H9 (cell line): ENCODE data around the gene TRMT2A. TPM values are rescaled to one million over a fixed set of nuclear protein-coding genes. Genes with fewer than 3 reads are reported as not detected.
A peak's percentile ranks its signal among the peaks of the same experiment; 100 is the strongest.

ENCODE experiments used
- DNase-seq: peaks from one replicate; pipeline ENCODE4 v3.0.0-alpha.2; 2017
- H2AFZ ChIP-seq: one replicate; pipeline ENCODE4 v1.6.1; 2013; ENCODE audit warnings: mild to moderate bottlenecking, low read length, control low read depth, moderate library complexity
- H2AK5ac ChIP-seq: 2 replicates; pipeline ENCODE4 v1.6.1; 2013; ENCODE audit warnings: low read length, control low read depth, mixed read lengths; ENCODE audit not compliant: insufficient read length
- H2BK120ac ChIP-seq: one replicate; pipeline ENCODE4 v1.6.1; 2013; ENCODE audit warnings: low read depth, mild to moderate bottlenecking, low read length, control low read depth, inconsistent platforms; ENCODE audit not compliant: poor library complexity, severe bottlenecking
- H2BK12ac ChIP-seq: 2 replicates; pipeline ENCODE4 v1.6.1; 2013; ENCODE audit warnings: low read length, control low read depth, mixed read lengths, low read depth; ENCODE audit not compliant: insufficient read length
- H2BK15ac ChIP-seq: 2 replicates; pipeline ENCODE4 v1.6.1; 2013; ENCODE audit warnings: low read depth, low read length, control low read depth
- H2BK20ac ChIP-seq: one replicate; pipeline ENCODE4 v1.6.1; 2013; ENCODE audit warnings: low read depth, mild to moderate bottlenecking, low read length, control low read depth, inconsistent platforms; ENCODE audit not compliant: poor library complexity, severe bottlenecking
- H2BK5ac ChIP-seq: 2 replicates; pipeline ENCODE4 v1.6.1; 2013; ENCODE audit warnings: low read length, control low read depth, mixed read lengths; ENCODE audit not compliant: insufficient read length
- H3K14ac ChIP-seq: 2 replicates; pipeline ENCODE4 v1.6.1; 2013; ENCODE audit warnings: low read length, control low read depth; ENCODE audit not compliant: insufficient read depth
- H3K18ac ChIP-seq: 2 replicates; pipeline ENCODE4 v1.6.1; 2013; ENCODE audit warnings: low read depth, mild to moderate bottlenecking, mixed read lengths, low read length, control low read depth; ENCODE audit not compliant: insufficient read length
- H3K23ac ChIP-seq: 2 replicates; pipeline ENCODE4 v1.6.1; 2013; ENCODE audit warnings: low read length, control low read depth, mixed read lengths, low read depth; ENCODE audit not compliant: insufficient read length
- H3K23me2 ChIP-seq: 2 replicates; pipeline ENCODE4 v1.6.1; 2013; ENCODE audit warnings: low read depth, mild to moderate bottlenecking, mixed read lengths, low read length, control low read depth; ENCODE audit not compliant: insufficient read length, poor library complexity, severe bottlenecking
- H3K27ac ChIP-seq: 2 replicates; pipeline ENCODE4 v1.5.1; 2013; ENCODE audit warnings: low read length, control low read depth, mixed read lengths, low read depth; ENCODE audit not compliant: insufficient read length
- H3K27me3 ChIP-seq: 2 replicates; pipeline ENCODE4 v1.6.1; 2013; ENCODE audit warnings: low read length, control low read depth, inconsistent platforms; ENCODE audit not compliant: insufficient read depth
- H3K4ac ChIP-seq: 2 replicates; pipeline ENCODE4 v1.6.1; 2013; ENCODE audit warnings: low read depth, mild to moderate bottlenecking, control low read depth, inconsistent platforms, low read length, moderate library complexity
- H3K4me1 ChIP-seq: 2 replicates; pipeline ENCODE4 v1.6.1; 2013; ENCODE audit warnings: low read length, control low read depth, inconsistent platforms; ENCODE audit not compliant: insufficient read depth
- H3K4me2 ChIP-seq: 2 replicates; pipeline ENCODE4 v1.6.1; 2013; ENCODE audit warnings: low read length, control low read depth, mixed read lengths; ENCODE audit not compliant: insufficient read length, insufficient read depth
- H3K56ac ChIP-seq: 2 replicates; pipeline ENCODE4 v1.6.1; 2013; ENCODE audit warnings: low read depth, mild to moderate bottlenecking, mixed read lengths, low read length, control low read depth; ENCODE audit not compliant: insufficient read length
- H3K79me1 ChIP-seq: 2 replicates; pipeline ENCODE4 v1.6.1; 2013; ENCODE audit warnings: low read depth, mild to moderate bottlenecking, moderate library complexity, low read length, control low read depth, inconsistent platforms; ENCODE audit not compliant: insufficient read depth, poor library complexity, severe bottlenecking
- H3K79me2 ChIP-seq: 2 replicates; pipeline ENCODE4 v1.6.1; 2013; ENCODE audit warnings: low read length, control low read depth, inconsistent platforms; ENCODE audit not compliant: insufficient read depth
- H3K9ac ChIP-seq: 2 replicates; pipeline ENCODE4 v1.6.1; 2013; ENCODE audit warnings: low read length, control low read depth, mixed read lengths; ENCODE audit not compliant: insufficient read length; ENCODE audit errors: extremely low read depth
- H3K9me3 ChIP-seq: one replicate; pipeline ENCODE4 v1.6.1; 2013; ENCODE audit warnings: low read depth, low read length, inconsistent platforms; ENCODE audit not compliant: control insufficient read depth
- H3T11ph ChIP-seq: one replicate; pipeline ENCODE4 v1.6.1; 2013; ENCODE audit warnings: mild to moderate bottlenecking, low read length, control low read depth, inconsistent platforms
- H4K20me1 ChIP-seq: one replicate; pipeline ENCODE4 v1.6.1; 2013; ENCODE audit not compliant: control insufficient read depth, insufficient read length, insufficient read depth
- H4K5ac ChIP-seq: 2 replicates; pipeline ENCODE4 v1.6.1; 2013; ENCODE audit warnings: low read depth, mild to moderate bottlenecking, mixed read lengths, low read length, control low read depth; ENCODE audit not compliant: insufficient read length
- H4K8ac ChIP-seq: replicated peaks from 2 replicates; pipeline ENCODE4 v1.6.1; 2013; ENCODE audit warnings: low read length, control low read depth, mixed read lengths, low read depth; ENCODE audit not compliant: insufficient read length
- H4K91ac ChIP-seq: 2 replicates; pipeline ENCODE4 v1.6.1; 2013; ENCODE audit warnings: low read depth, mild to moderate bottlenecking, moderate library complexity, mixed read lengths, low read length, control low read depth; ENCODE audit not compliant: insufficient read length
- H3K27ac Mint-ChIP-seq, 3 experiments: 2 replicates in 2 of 3; 3 replicates in 1 of 3; pipeline ENCODE4 v1.8.0; 2020 to 2021; ENCODE audit warnings: mixed read lengths in 3 of 3, mild to moderate bottlenecking in 1 of 3, moderate library complexity in 1 of 3
- H3K27me3 Mint-ChIP-seq: 2 replicates; pipeline ENCODE4 v1.8.0; 2021; ENCODE audit warnings: low read depth, mild to moderate bottlenecking, moderate library complexity, mixed read lengths
- H3K36me3 Mint-ChIP-seq, 3 experiments: 2 replicates in 2 of 3; 3 replicates in 1 of 3; pipeline ENCODE4 v1.8.0; 2020 to 2021; ENCODE audit warnings: low read depth in 3 of 3, mixed read lengths in 3 of 3; ENCODE audit not compliant: insufficient read depth in 1 of 3
- H3K4me1 Mint-ChIP-seq, 2 experiments: 2 replicates each; pipeline ENCODE4 v1.8.0; 2020; ENCODE audit warnings: mixed read lengths in 2 of 2
- H3K4me3 Mint-ChIP-seq, 2 experiments: 2 replicates in 1 of 2; 3 replicates in 1 of 2; pipeline ENCODE4 v1.8.0; 2020 to 2021; ENCODE audit warnings: mild to moderate bottlenecking in 2 of 2, mixed read lengths in 2 of 2, moderate library complexity in 1 of 2
- H3K9me3 Mint-ChIP-seq, 2 experiments: 2 replicates in 1 of 2; 3 replicates in 1 of 2; pipeline ENCODE4 v1.8.0; 2020; ENCODE audit warnings: mild to moderate bottlenecking in 2 of 2, mixed read lengths in 2 of 2, moderate library complexity in 1 of 2
- CTCF ChIP-seq: fragments of 200-600 bp; sonication (generic); conservative IDR thresholded peaks from 3 replicates; pipeline ENCODE4 v1.8.0; 2021; ENCODE audit warnings: antibody characterized with exemption, mild to moderate bottlenecking
- WGBS: extraction: QIAGEN DNeasy Blood & Tissue Kit; methylation state at CpG from one replicate; pipeline ENCODE4 v1.1.7; 2013; ENCODE audit warnings: missing lambda C conversion rate, low lambda C conversion rate, mixed read lengths; ENCODE audit not compliant: insufficient read length; ENCODE audit errors: extremely low coverage; 5-methylcytosine and 5-hydroxymethylcytosine counted together
- total RNA-seq: library from RNA; stranded (reverse); gene quantifications from 2 replicates; pipeline ENCODE4 v1.2.1, GENCODE V29; 2021

Gene TRMT2A
- total RNA-seq, 1 experiment from 2014 or later: 58.2 TPM

- peaks cover 37 to 54% of the 10 kb centered on the region in 2 experiments for H3K4me1 Mint-ChIP-seq
- no peak overlapping the region for H4K91ac ChIP-seq
- peak overlapping the region; percentile 92 for H3K14ac ChIP-seq
- peak overlapping the region; percentile 91 to 98 (median 96) for H3K27ac Mint-ChIP-seq
- no peak overlapping the region for H2BK20ac ChIP-seq
- H2BK5ac ChIP-seq: no peak overlapping the region
- DNase-seq: peak; percentile 56
- no peak overlapping the region for H3T11ph ChIP-seq
- H2BK120ac ChIP-seq: peak overlapping the region; percentile 90
- H3K4me1 ChIP-seq: peaks cover 2% of the 10 kb centered on the region; the same call in 1 of the 2 replicates
- peak overlapping the region; percentile 92 to 94 for H3K4me3 Mint-ChIP-seq
- H3K23me2 ChIP-seq: peaks cover 8% of the 10 kb centered on the region
- no CpG with 5 or more reads among the region's 27 CpGs for WGBS
- peak overlapping the region; percentile 4 for H2BK12ac ChIP-seq
- H3K4me2 ChIP-seq: peak overlapping the region; percentile 100
- peak overlapping the region; percentile 19 for H3K4ac ChIP-seq
- no peaks in the 10 kb centered on the region for H3K27me3 Mint-ChIP-seq
- peak overlapping the region; percentile 86 for H4K5ac ChIP-seq
- no peak overlapping the region for H4K8ac ChIP-seq
- H4K20me1 ChIP-seq: peaks cover 6% of the 10 kb centered on the region
- peaks cover 11 to 33% (median 22%) of the 10 kb centered on the region in 3 experiments; a peak in 6 of 7 replicates for H3K36me3 Mint-ChIP-seq
- TF ChIP-seq CTCF: no peak
- peak overlapping the region; percentile 99 for H3K9ac ChIP-seq
- peak overlapping the region; percentile 70 for H3K27ac ChIP-seq
- H2AFZ ChIP-seq: no peak overlapping the region
- H3K27me3 ChIP-seq: no peaks in the 10 kb centered on the region
- H3K9me3 Mint-ChIP-seq: no peaks in the 10 kb centered on the region
- H3K18ac ChIP-seq: peak overlapping the region; percentile 89
- peaks cover 32% of the 10 kb centered on the region for H3K79me2 ChIP-seq
- H3K79me1 ChIP-seq: peaks cover 17% of the 10 kb centered on the region
- peak overlapping the region; percentile 30 for H3K56ac ChIP-seq
- no peaks in the 10 kb centered on the region for H3K9me3 ChIP-seq
- peak overlapping the region; percentile 85 for H2AK5ac ChIP-seq
- no peak overlapping the region for H2BK15ac ChIP-seq
- H3K23ac ChIP-seq: no peak overlapping the region
These were observed 36.0 kb downstream of the TRMT2A start for GRCh38 chr22:20080776-20081654.
